ENCODE results near the gene KRTAP1-3. TPM values are rescaled to one million over a fixed set of nuclear protein-coding genes. Genes with fewer than 3 reads are reported as not detected.
"Not testable (repeated sequence)": the region's sequence is repeated elsewhere in the genome, so short reads cannot be mapped to it uniquely, and the experiment has no call there.

KRTAP1-3 gene
- total RNA-seq, result not detected
- not detected for polyA plus RNA-seq
- long read RNA-seq, donor 1, result 0 reads
- long read RNA-seq, donor 2, result 0 reads
- long read RNA-seq, donor 3, result 0 reads

GRCh38 chr17:41034346-41034935 is at the start of gene KRTAP1-3:
Gene KRTAP1-3 (minus strand): TSS chr17:41034874. CDS start chr17:41034821, 53 bp downstream.
- H3K4me3 ChIP-seq; H3K27ac ChIP-seq; H3K36me3 ChIP-seq; intact Hi-C loops (cut with DNase I); H3K27me3 ChIP-seq; DNase-seq; H3K9me3 ChIP-seq; H3K4me1 ChIP-seq (ENCODE audit: insufficient read depth): not testable (repeated sequence)
- WGBS, 3 donors, result 81 to 93% (median 92%) methylated on average over 9 to 10 of the region's 10 CpGs

GRCh38 chr17:41084100-41084856 is 49.6 kb upstream of the KRTAP1-3 start, which contains the start of gene KRTAP4-7:
Gene KRTAP4-7 (plus strand): TSS chr17:41084150. CDS start chr17:41084207, 57 bp downstream.
- 60 to 72% (median 71%) methylated on average over 7 to 11 of the region's 14 CpGs for WGBS, 3 donors

GRCh38 chr17:41083427-41083826 is 48.8 kb upstream of the KRTAP1-3 start:
- 80 to 86% (median 82%) methylated on average over 2 of the region's 2 CpGs for WGBS, 3 donors
- H3K27ac ChIP-seq; DNase-seq; H3K36me3 ChIP-seq; H3K4me3 ChIP-seq; H3K27me3 ChIP-seq; intact Hi-C loops (cut with DNase I); H3K4me1 ChIP-seq (ENCODE audit: insufficient read depth); H3K9me3 ChIP-seq: not testable (repeated sequence)

More at GRCh38 chr17:41084100-41084856, 49.6 kb upstream of the KRTAP1-3 start, which contains the start of gene KRTAP4-7:
- H3K27ac ChIP-seq; H3K9me3 ChIP-seq; H3K36me3 ChIP-seq; H3K4me1 ChIP-seq (ENCODE audit: insufficient read depth); DNase-seq; intact Hi-C loops (cut with DNase I); H3K4me3 ChIP-seq; H3K27me3 ChIP-seq: not testable (repeated sequence)

DNA sequence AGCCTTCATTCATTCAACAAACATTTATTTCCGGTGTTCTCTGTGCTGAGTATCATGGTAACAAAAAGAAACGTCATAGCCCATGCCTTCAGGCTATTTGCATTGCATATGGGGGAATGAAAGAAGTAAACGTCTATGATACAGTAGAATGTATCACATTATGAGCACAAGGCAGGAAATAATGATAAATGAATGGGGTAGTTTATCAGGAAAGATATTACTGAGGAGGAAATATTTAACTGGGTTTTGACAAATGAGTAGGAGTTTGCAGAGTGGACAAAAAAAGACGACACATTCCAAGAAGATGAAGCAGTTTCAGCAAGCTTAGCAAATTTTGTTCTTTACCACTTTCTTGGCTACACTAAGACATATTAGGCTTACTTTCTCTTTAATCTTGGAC is 48.0 kb upstream of the KRTAP1-3 start:
- H3K27ac ChIP-seq, result no peak overlapping the region
- no peaks in the 10 kb centered on the region for H3K36me3 ChIP-seq
- no peak for DNase-seq
- no peaks in the 10 kb centered on the region for H3K9me3 ChIP-seq
- H3K27me3 ChIP-seq, result no peaks in the 10 kb centered on the region
- WGBS, 3 donors, result 37 to 50% (median 47%) methylated on average over 4 of the region's 4 CpGs
- no peaks in the 10 kb centered on the region for H3K4me1 ChIP-seq (ENCODE audit: insufficient read depth)
- no peak overlapping the region for H3K4me3 ChIP-seq
- intact Hi-C loops (cut with DNase I), result no loop called here
- TF ChIP-seq, protein P1, sequence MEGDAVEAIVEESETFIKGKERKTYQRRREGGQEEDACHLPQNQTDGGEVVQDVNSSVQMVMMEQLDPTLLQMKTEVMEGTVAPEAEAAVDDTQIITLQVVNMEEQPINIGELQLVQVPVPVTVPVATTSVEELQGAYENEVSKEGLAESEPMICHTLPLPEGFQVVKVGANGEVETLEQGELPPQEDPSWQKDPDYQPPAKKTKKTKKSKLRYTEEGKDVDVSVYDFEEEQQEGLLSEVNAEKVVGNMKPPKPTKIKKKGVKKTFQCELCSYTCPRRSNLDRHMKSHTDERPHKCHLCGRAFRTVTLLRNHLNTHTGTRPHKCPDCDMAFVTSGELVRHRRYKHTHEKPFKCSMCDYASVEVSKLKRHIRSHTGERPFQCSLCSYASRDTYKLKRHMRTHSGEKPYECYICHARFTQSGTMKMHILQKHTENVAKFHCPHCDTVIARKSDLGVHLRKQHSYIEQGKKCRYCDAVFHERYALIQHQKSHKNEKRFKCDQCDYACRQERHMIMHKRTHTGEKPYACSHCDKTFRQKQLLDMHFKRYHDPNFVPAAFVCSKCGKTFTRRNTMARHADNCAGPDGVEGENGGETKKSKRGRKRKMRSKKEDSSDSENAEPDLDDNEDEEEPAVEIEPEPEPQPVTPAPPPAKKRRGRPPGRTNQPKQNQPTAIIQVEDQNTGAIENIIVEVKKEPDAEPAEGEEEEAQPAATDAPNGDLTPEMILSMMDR (IDR thresholded peaks at IDR 0.05), result no peak
- no peak for TF ChIP-seq POLR2A (IDR thresholded peaks at IDR 0.05)
- no peak for TF ChIP-seq EP300 (IDR thresholded peaks at IDR 0.05)

DNA sequence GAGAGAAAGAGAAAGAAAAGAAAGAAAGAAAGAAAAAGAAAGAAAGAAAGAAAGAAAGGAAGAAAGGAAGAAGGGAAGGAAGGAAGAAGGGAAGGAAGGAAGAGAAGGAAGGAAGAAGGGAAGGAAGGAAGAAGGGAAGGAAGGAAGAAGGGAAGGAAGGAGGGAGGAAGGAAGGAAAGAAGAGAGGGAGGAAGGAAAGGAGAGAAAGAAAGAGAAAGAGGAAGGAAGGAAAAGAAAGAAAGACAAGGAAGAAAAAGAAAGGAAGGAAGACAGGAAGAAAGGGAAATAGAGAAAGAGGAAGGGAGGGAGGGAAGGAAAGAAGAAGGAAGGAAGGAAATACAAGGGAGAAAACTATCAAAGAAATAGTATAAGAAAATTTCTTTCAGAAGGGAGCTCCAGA is 42.1 kb upstream of the KRTAP1-3 start:
- no peaks in the 10 kb centered on the region for H3K4me1 ChIP-seq (ENCODE audit: insufficient read depth)
- no peak overlapping the region for H3K27ac ChIP-seq
- DNase-seq, result no peak
- intact Hi-C loops (cut with DNase I), result no loop called here
- H3K4me3 ChIP-seq, result no peak overlapping the region
- no peak for TF ChIP-seq POLR2A (IDR thresholded peaks at IDR 0.05)
- H3K27me3 ChIP-seq, result no peaks in the 10 kb centered on the region
- H3K36me3 ChIP-seq, result no peaks in the 10 kb centered on the region
- no peaks in the 10 kb centered on the region for H3K9me3 ChIP-seq

DNA sequence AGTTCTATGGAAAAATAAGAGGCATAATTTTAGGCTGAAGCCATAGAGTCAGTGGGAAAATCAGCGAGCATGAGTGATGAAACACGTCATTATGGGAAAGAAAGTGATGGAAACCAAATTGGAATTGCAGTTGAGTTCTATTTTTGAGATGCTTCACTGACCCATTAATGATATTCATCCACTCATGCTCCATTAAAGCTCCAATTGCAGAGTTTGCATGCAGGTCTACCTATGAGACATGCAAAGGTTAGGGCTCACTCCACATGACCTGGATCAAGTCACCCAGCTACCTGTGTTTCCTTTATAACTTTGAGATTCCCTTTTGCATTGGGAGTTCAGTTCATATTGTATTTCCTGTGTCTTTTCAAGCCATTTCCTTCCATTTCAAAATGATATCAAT is 39.0 kb upstream of the KRTAP1-3 start:
- intact Hi-C loops (cut with DNase I), result no loop called here
- TF ChIP-seq POLR2A (IDR thresholded peaks at IDR 0.05), result no peak
- TF ChIP-seq EP300 (IDR thresholded peaks at IDR 0.05), result no peak
- TF ChIP-seq, protein P1 (IDR thresholded peaks at IDR 0.05), result no peak
- Histone ChIP-seq H3K4me1 (ENCODE audit: insufficient read depth) (no peaks in the 10 kb centered on the region), H3K4me3 (no peak overlapping the region), H3K27me3 (no peaks in the 10 kb centered on the region), H3K36me3 (no peaks in the 10 kb centered on the region), H3K9me3 (no peaks in the 10 kb centered on the region), H3K27ac (no peak overlapping the region)
- DNase-seq, result no peak
- WGBS, 3 donors, result 93 to 97% (median 93%) methylated on average over 2 of the region's 2 CpGs
